Breast epithelium (tissue), 4 donors: ENCODE results near the gene LEMD3. TPM values are rescaled to one million over a fixed set of nuclear protein-coding genes. Genes with fewer than 3 reads are reported as not detected.

Experiments used
- DNase-seq, 2 donors: peaks; one replicate each; pipeline ENCODE4 v3.0.0-alpha.2; 2019; ENCODE audit warnings: low spot score in 2 of 2
- H3K27ac ChIP-seq, 2 donors: fragments of 200-600 bp; sonication (generic) in 1 of 2; one replicate each; pipeline ENCODE4 v1.5.1; 2016 to 2019; ENCODE audit warnings: mild to moderate bottlenecking in 1 of 2
- H3K27me3 ChIP-seq, 2 donors: fragments of 200-600 bp; sonication (generic) in 1 of 2; one replicate each; pipeline versions ENCODE4 v1.5.1 to v1.6.0; 2017 to 2019; ENCODE audit warnings: control low read depth in 1 of 2, mild to moderate bottlenecking in 1 of 2
- H3K36me3 ChIP-seq: fragments of 200-600 bp; one replicate; pipeline ENCODE4 v1.5.1; 2019
- H3K4me1 ChIP-seq, 2 donors: fragments of 200-600 bp; sonication (generic); one replicate each; pipeline ENCODE4 v1.5.1; 2016 to 2019; ENCODE audit warnings: control low read depth in 1 of 2
- H3K4me3 ChIP-seq, 3 donors: fragments of 200-600 bp; sonication (generic); 1 replicate in 2 of 3; 2 replicates in 1 of 3; pipeline ENCODE4 v1.5.1; 2016 to 2019; ENCODE audit warnings: mild to moderate bottlenecking in 3 of 3, moderate library complexity in 2 of 3
- H3K9me3 ChIP-seq, 2 donors: fragments of 200-600 bp; sonication (generic) in 1 of 2; one replicate each; pipeline ENCODE4 v1.5.1; 2016 to 2019; ENCODE audit warnings: control low read depth in 1 of 2
- CTCF ChIP-seq, 3 donors: fragments of 450-650 bp; IDR thresholded peaks; one replicate each; pipeline ENCODE4 v1.5.1; 2016 to 2017; ENCODE audit warnings: antibody characterized with exemption in 3 of 3, mild to moderate bottlenecking in 3 of 3, moderate library complexity in 3 of 3
- POLR2A ChIP-seq: fragments of 450-650 bp; IDR thresholded peaks from one replicate; pipeline ENCODE4 v1.6.1; 2016; ENCODE audit warnings: antibody characterized with exemption, mild to moderate bottlenecking, moderate library complexity
- POLR2AphosphoS5 ChIP-seq, 3 donors: sonication (generic); formaldehyde crosslinking; IDR thresholded peaks; one replicate each; pipeline ENCODE4 v1.6.1; 2017; ENCODE audit warnings: antibody characterized with exemption in 3 of 3
- intact Hi-C: fragments of 100-400 bp; cut with DNase I; formaldehyde crosslinking; loops from one replicate; pipeline ENCODE4 v1.15.1; 2023; ENCODE audit warnings: low total_unique reads
- total RNA-seq, 3 donors: library from RNA; depleted of rRNA; stranded (reverse); fragments of >200 nt; gene quantifications; one replicate each; pipeline ENCODE4 v1.1.0, GENCODE V29; 2016

Gene LEMD3
- total RNA-seq, 3 donors from 2014 or later: 31.0 to 69.4 (median 36.4) TPM

GRCh38 chr12:65168681-65169319 lies 583 bp upstream of the LEMD3 start:
- Histone ChIP-seq H3K27me3 (no peaks in the 10 kb centered on the region), H3K9me3 (no peaks in the 10 kb centered on the region), H3K36me3 (no peaks in the 10 kb centered on the region), H3K4me3 (peak overlapping the region; percentile 92 to 98 (median 94)), H3K27ac (peak overlapping the region; percentile 95 to 96), H3K4me1 (peaks cover 0 to 14% of the 10 kb centered on the region in 2 donors)
- TF ChIP-seq POLR2A: no peak
- no peak for TF ChIP-seq POLR2AphosphoS5 (IDR thresholded peaks at IDR 0.05)
- TF ChIP-seq CTCF (IDR thresholded peaks at IDR 0.05): no peak
- intact Hi-C loops: no loop called here
- DNase-seq: no peak

- H3K27me3 ChIP-seq: no peaks in the 10 kb centered on the region
- peak; percentile 30 to 52 for DNase-seq
- no peaks in the 10 kb centered on the region for H3K36me3 ChIP-seq
- peak overlapping the region; percentile 92 to 98 (median 94) for H3K4me3 ChIP-seq
- intact Hi-C loops: no loop called here
- TF ChIP-seq POLR2AphosphoS5 (IDR thresholded peaks at IDR 0.05): no peak
- TF ChIP-seq CTCF (IDR thresholded peaks at IDR 0.05): no peak
- no peak for TF ChIP-seq POLR2A
- H3K9me3 ChIP-seq: no peaks in the 10 kb centered on the region
- peaks cover 0 to 15% of the 10 kb centered on the region in 2 donors for H3K4me1 ChIP-seq
- peak overlapping the region; percentile 95 to 96 for H3K27ac ChIP-seq
Observed at GRCh38 chr12:65170209-65170881, 962 bp downstream of the LEMD3 start.

GRCh38 chr12:65171073-65171472 lies 1.7 kb downstream of the LEMD3 start:
- TF ChIP-seq POLR2AphosphoS5 (IDR thresholded peaks at IDR 0.05) (no peak), CTCF (IDR thresholded peaks at IDR 0.05) (no peak), POLR2A (no peak)
- no peak overlapping the region for H3K27ac ChIP-seq
- H3K4me3 ChIP-seq: peak overlapping the region; percentile 92 to 98 (median 94)
- DNase-seq: no peak
- no peaks in the 10 kb centered on the region for H3K36me3 ChIP-seq
- H3K9me3 ChIP-seq: no peaks in the 10 kb centered on the region
- H3K27me3 ChIP-seq: no peaks in the 10 kb centered on the region
- intact Hi-C loops: no loop called here
- H3K4me1 ChIP-seq: peaks cover 0 to 15% of the 10 kb centered on the region in 2 donors

GRCh38 chr12:65171870-65172269 lies 2.5 kb downstream of the LEMD3 start:
- no peaks in the 10 kb centered on the region for H3K27me3 ChIP-seq
- TF ChIP-seq POLR2AphosphoS5 (IDR thresholded peaks at IDR 0.05) (no peak), CTCF (IDR thresholded peaks at IDR 0.05) (no peak), POLR2A (no peak)
- H3K4me3 ChIP-seq: peak overlapping the region; percentile 2 to 98 (median 92)
- intact Hi-C loops: no loop called here
- H3K27ac ChIP-seq: no peak overlapping the region
- H3K9me3 ChIP-seq: no peaks in the 10 kb centered on the region
- no peak for DNase-seq
- H3K36me3 ChIP-seq: no peaks in the 10 kb centered on the region
- H3K4me1 ChIP-seq: peaks cover 0 to 15% of the 10 kb centered on the region in 2 donors

- no peak for DNase-seq
- no peak overlapping the region for H3K4me3 ChIP-seq
- intact Hi-C loops: no loop called here
Observed at GRCh38 chr12:65175385-65175784, 6.0 kb downstream of the LEMD3 start.

More at GRCh38 chr12:65175385-65175784, 6.0 kb downstream of the LEMD3 start:
- TF ChIP-seq POLR2A (no peak), CTCF (IDR thresholded peaks at IDR 0.05) (no peak), POLR2AphosphoS5 (IDR thresholded peaks at IDR 0.05) (no peak)
- H3K36me3 ChIP-seq: no peaks in the 10 kb centered on the region
- H3K4me1 ChIP-seq: peaks cover 0 to 15% of the 10 kb centered on the region in 2 donors
- no peak overlapping the region for H3K27ac ChIP-seq
- no peaks in the 10 kb centered on the region for H3K27me3 ChIP-seq
- H3K9me3 ChIP-seq: no peaks in the 10 kb centered on the region
